ENCODE data around the gene B4GAT1.

DNA sequence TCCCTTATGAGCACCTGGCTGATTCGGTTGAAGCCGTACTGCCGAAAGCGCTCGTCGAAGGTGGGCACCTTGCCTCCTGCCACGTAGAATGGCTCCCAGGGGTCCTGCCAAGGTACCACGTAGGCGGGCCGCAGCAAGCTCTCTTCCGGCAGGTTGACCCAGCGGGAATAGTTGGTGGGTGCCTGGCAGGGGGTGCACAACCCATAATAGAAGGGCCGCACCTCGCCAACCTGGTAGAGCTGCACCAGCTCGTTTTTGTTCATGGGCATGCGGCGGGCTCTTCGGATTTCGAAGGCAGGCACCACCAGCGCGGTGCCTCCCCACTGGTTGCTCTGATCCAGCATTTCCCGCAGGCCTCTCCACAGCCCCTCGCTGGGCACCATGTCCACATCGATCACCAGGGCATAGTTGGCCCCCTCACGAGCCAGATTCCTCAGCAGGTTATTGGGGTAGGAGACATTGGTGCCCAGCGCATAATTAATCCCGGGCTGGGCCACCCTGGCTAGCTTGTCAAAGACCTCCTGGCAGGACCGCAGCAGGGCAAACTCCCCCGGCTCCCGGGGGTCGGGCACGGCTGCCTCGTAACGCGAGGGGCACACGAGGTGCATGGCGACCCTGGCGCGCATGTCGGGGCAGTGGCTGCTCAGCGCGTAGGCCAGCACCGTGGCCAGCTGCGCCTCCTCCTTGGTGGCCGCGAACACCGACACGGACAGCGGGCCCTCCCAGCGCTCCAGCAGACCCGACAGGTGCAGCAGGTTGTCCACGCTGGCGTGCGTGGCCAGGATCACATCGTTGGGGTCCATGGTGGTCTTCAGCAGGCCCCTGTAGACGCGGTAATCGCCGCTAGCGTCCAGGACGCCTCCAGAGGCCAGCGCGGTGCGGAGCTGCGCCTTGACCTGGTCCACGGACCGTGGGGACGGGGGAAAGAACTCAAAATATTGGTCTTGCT is 679 bp downstream of the B4GAT1 start:
- TF ChIP-seq POLR2AphosphoS5 (IDR thresholded peaks at IDR 0.05): no peak
- TF ChIP-seq, protein P1, sequence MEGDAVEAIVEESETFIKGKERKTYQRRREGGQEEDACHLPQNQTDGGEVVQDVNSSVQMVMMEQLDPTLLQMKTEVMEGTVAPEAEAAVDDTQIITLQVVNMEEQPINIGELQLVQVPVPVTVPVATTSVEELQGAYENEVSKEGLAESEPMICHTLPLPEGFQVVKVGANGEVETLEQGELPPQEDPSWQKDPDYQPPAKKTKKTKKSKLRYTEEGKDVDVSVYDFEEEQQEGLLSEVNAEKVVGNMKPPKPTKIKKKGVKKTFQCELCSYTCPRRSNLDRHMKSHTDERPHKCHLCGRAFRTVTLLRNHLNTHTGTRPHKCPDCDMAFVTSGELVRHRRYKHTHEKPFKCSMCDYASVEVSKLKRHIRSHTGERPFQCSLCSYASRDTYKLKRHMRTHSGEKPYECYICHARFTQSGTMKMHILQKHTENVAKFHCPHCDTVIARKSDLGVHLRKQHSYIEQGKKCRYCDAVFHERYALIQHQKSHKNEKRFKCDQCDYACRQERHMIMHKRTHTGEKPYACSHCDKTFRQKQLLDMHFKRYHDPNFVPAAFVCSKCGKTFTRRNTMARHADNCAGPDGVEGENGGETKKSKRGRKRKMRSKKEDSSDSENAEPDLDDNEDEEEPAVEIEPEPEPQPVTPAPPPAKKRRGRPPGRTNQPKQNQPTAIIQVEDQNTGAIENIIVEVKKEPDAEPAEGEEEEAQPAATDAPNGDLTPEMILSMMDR (IDR thresholded peaks at IDR 0.05 in 8 of 11, conservative IDR thresholded peaks at IDR 0.05 in 3 of 11): no peak
- no peak for TF ChIP-seq POLR2A (IDR thresholded peaks at IDR 0.05)

All from spleen (tissue), 7 donors.